Trophoblast cell (in vitro differentiated cells and primary cell): ENCODE measurements around the gene ZBTB17.
"Not testable (repeated sequence)": the region's sequence is repeated elsewhere in the genome, so short reads cannot be mapped to it uniquely, and the experiment has no call there.

Experiments
- DNase-seq, 2 donors: peaks; one replicate each; pipeline ENCODE4 v3.0.0-alpha.2; 2016
- H2AFZ ChIP-seq: 2 replicates; pipeline ENCODE4 v1.6.1; 2013; ENCODE audit warnings: low read length, moderate library complexity, mild to moderate bottlenecking; ENCODE audit not compliant: insufficient read depth, poor library complexity
- H2AK5ac ChIP-seq: 2 replicates; pipeline ENCODE4 v1.6.1; 2013; ENCODE audit warnings: mild to moderate bottlenecking, low read length
- H2BK120ac ChIP-seq: 2 replicates; pipeline ENCODE4 v1.6.1; 2013; ENCODE audit warnings: low read length, mild to moderate bottlenecking, moderate library complexity; ENCODE audit not compliant: insufficient read depth, poor library complexity
- H2BK12ac ChIP-seq: 2 replicates; pipeline ENCODE4 v1.6.1; 2013; ENCODE audit warnings: mild to moderate bottlenecking, low read length, moderate library complexity
- H2BK5ac ChIP-seq: 2 replicates; pipeline ENCODE4 v1.6.1; 2013; ENCODE audit warnings: low read length, low read depth, moderate library complexity, mild to moderate bottlenecking; ENCODE audit not compliant: poor library complexity
- H3K14ac ChIP-seq: 2 replicates; pipeline ENCODE4 v1.6.1; 2013; ENCODE audit warnings: mild to moderate bottlenecking, low read length
- H3K18ac ChIP-seq: 2 replicates; pipeline ENCODE4 v1.6.1; 2013; ENCODE audit warnings: mild to moderate bottlenecking, low read length
- H3K23ac ChIP-seq: 2 replicates; pipeline ENCODE4 v1.6.1; 2013; ENCODE audit warnings: low read length
- H3K27ac ChIP-seq: 2 replicates; pipeline ENCODE4 v1.5.1; 2013; ENCODE audit warnings: low read depth, mild to moderate bottlenecking, inconsistent platforms, low read length, moderate library complexity
- H3K27me3 ChIP-seq: 2 replicates; pipeline ENCODE4 v1.6.1; 2013; ENCODE audit warnings: inconsistent platforms, mild to moderate bottlenecking, low read length, moderate library complexity; ENCODE audit not compliant: insufficient read depth
- H3K36me3 ChIP-seq, 2 experiments: 1 replicate in 1 of 2; 2 replicates in 1 of 2; pipeline ENCODE4 v1.6.1; 2013; ENCODE audit warnings: low read length in 2 of 2, mild to moderate bottlenecking in 2 of 2, moderate library complexity in 1 of 2; ENCODE audit not compliant: insufficient read depth in 2 of 2, control insufficient read depth in 1 of 2
- H3K4ac ChIP-seq: 2 replicates; pipeline ENCODE4 v1.6.1; 2013; ENCODE audit warnings: low read depth, mild to moderate bottlenecking, low read length, moderate library complexity
- H3K4me1 ChIP-seq, 2 experiments: 1 replicate in 1 of 2; 2 replicates in 1 of 2; pipeline ENCODE4 v1.6.1; 2013; ENCODE audit warnings: low read length in 2 of 2, mild to moderate bottlenecking in 2 of 2, moderate library complexity in 1 of 2; ENCODE audit not compliant: insufficient read depth in 2 of 2, control insufficient read depth in 1 of 2
- H3K4me2 ChIP-seq: 2 replicates; pipeline ENCODE4 v1.6.1; 2013; ENCODE audit warnings: inconsistent platforms, mild to moderate bottlenecking, low read length, moderate library complexity
- H3K4me3 ChIP-seq: 2 replicates; pipeline ENCODE4 v1.5.1; 2013; ENCODE audit warnings: mild to moderate bottlenecking, low read depth, low read length, inconsistent platforms
- H3K79me1 ChIP-seq: one replicate; pipeline ENCODE4 v1.6.1; 2013; ENCODE audit warnings: low read length
- H3K79me2 ChIP-seq: 2 replicates; pipeline ENCODE4 v1.6.1; 2013; ENCODE audit warnings: low read length, mild to moderate bottlenecking; ENCODE audit not compliant: control insufficient read depth, insufficient read depth, poor library complexity
- H3K9ac ChIP-seq: 2 replicates; pipeline ENCODE4 v1.6.1; 2013; ENCODE audit warnings: mild to moderate bottlenecking, low read length
- H3K9me3 ChIP-seq: 2 replicates; pipeline ENCODE4 v1.6.1; 2013; ENCODE audit warnings: low read depth, mild to moderate bottlenecking, control low read depth, inconsistent platforms, low read length; ENCODE audit not compliant: insufficient read depth
- H4K12ac ChIP-seq: 2 replicates; pipeline ENCODE4 v1.6.1; 2013; ENCODE audit warnings: low read depth, mild to moderate bottlenecking, low read length, moderate library complexity
- H4K8ac ChIP-seq: 2 replicates; pipeline ENCODE4 v1.6.1; 2013; ENCODE audit warnings: low read depth, mild to moderate bottlenecking, low read length, moderate library complexity
- H4K91ac ChIP-seq: one replicate; pipeline ENCODE4 v1.6.1; 2013; ENCODE audit warnings: low read depth, mild to moderate bottlenecking, low read length, moderate library complexity
- WGBS: extraction: QIAGEN DNeasy Blood & Tissue Kit; methylation state at CpG from one replicate; pipeline ENCODE4 v1.1.7; 2013; ENCODE audit warnings: missing lambda C conversion rate; ENCODE audit not compliant: insufficient read length, insufficient coverage; ENCODE audit errors: extremely low coverage; 5-methylcytosine and 5-hydroxymethylcytosine counted together

The ZBTB17 gene

DNA sequence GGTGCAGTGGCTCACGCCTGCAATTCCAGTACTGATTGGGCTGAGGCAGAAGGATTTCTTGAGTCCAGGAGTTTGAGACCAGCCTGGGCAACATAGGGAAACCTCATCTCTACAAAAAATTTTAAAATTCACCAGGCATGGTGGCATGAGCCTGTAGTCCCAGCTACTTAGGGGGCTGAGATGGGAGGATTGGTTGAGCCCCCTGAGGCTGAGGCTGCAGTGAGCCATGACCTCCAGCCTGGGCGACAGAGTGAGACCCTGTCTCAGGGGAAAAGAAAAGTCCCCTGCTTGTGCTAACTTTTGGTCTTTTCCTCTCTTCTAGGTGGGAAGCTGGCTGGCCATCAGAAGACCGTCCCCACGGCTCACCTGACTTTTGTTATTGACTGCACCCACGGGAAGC lies 29.7 kb upstream of the ZBTB17 start:
- H3K79me2 ChIP-seq = no peaks in the 10 kb centered on the region
- H3K23ac ChIP-seq = no peak overlapping the region
- H3K36me3 ChIP-seq = no peaks in the 10 kb centered on the region
- H3K4ac ChIP-seq = no peak overlapping the region
- no peak overlapping the region for H2AFZ ChIP-seq
- H3K4me2 ChIP-seq = no peak overlapping the region
- no peak overlapping the region for H3K27ac ChIP-seq
- no peak overlapping the region for H3K9ac ChIP-seq
- H3K79me1 ChIP-seq = no peaks in the 10 kb centered on the region
- H3K4me3 ChIP-seq = no peak overlapping the region
- no peak overlapping the region for H4K91ac ChIP-seq
- no peak overlapping the region for H4K8ac ChIP-seq
- H3K18ac ChIP-seq = no peak overlapping the region
- no CpG with 5 or more reads among the region's 5 CpGs for WGBS
- no peaks in the 10 kb centered on the region for H3K27me3 ChIP-seq
- no peaks in the 10 kb centered on the region for H3K4me1 ChIP-seq
- H2BK120ac ChIP-seq = no peak overlapping the region
- H2BK12ac ChIP-seq = no peak overlapping the region
- peaks cover 4% of the 10 kb centered on the region for H3K9me3 ChIP-seq
- H2AK5ac ChIP-seq = no peak overlapping the region
- H4K12ac ChIP-seq = no peak overlapping the region
- no peak overlapping the region for H2BK5ac ChIP-seq
- DNase-seq = no peak
- no peak overlapping the region for H3K14ac ChIP-seq

GRCh38 chr1:16001274-16001673 lies 25.4 kb upstream of the ZBTB17 start:
- H2AFZ ChIP-seq, H4K91ac ChIP-seq, H3K27ac ChIP-seq, H3K23ac ChIP-seq, H3K4ac ChIP-seq, H3K4me2 ChIP-seq, H3K18ac ChIP-seq, H3K9ac ChIP-seq, H3K79me1 ChIP-seq, H4K12ac ChIP-seq, H3K14ac ChIP-seq, H2BK12ac ChIP-seq, H3K36me3 ChIP-seq, H4K8ac ChIP-seq, H3K4me3 ChIP-seq, H2AK5ac ChIP-seq, H2BK120ac ChIP-seq, H3K9me3 ChIP-seq, DNase-seq, H3K27me3 ChIP-seq, H2BK5ac ChIP-seq, H3K79me2 ChIP-seq: not testable (repeated sequence)
- peaks cover 6 to 12% of the 10 kb centered on the region in 2 experiments for H3K4me1 ChIP-seq
- WGBS = no CpG with 5 or more reads among the region's 10 CpGs

- Histone ChIP-seq H2BK12ac (no peak overlapping the region), H3K4me3 (no peak overlapping the region), H3K4me1 (peaks cover 6 to 12% of the 10 kb centered on the region in 2 experiments), H4K8ac (no peak overlapping the region), H2BK120ac (no peak overlapping the region), H3K4me2 (no peak overlapping the region), H2AK5ac (no peak overlapping the region), H3K14ac (no peak overlapping the region), H3K23ac (no peak overlapping the region), H3K79me1 (no peaks in the 10 kb centered on the region), H3K9ac (no peak overlapping the region), H2BK5ac (no peak overlapping the region), H2AFZ (no peak overlapping the region), H3K9me3 (peaks cover 4% of the 10 kb centered on the region), H3K18ac (no peak overlapping the region), H4K12ac (no peak overlapping the region), H3K27me3 (no peaks in the 10 kb centered on the region), H3K4ac (no peak overlapping the region), H4K91ac (no peak overlapping the region), H3K36me3 (no peaks in the 10 kb centered on the region), H3K79me2 (no peaks in the 10 kb centered on the region), H3K27ac (no peak overlapping the region)
- DNase-seq = no peak
- no CpG with 5 or more reads among the region's 11 CpGs for WGBS
Measured at GRCh38 chr1:15998929-15999328, 23.0 kb upstream of the ZBTB17 start.

DNA sequence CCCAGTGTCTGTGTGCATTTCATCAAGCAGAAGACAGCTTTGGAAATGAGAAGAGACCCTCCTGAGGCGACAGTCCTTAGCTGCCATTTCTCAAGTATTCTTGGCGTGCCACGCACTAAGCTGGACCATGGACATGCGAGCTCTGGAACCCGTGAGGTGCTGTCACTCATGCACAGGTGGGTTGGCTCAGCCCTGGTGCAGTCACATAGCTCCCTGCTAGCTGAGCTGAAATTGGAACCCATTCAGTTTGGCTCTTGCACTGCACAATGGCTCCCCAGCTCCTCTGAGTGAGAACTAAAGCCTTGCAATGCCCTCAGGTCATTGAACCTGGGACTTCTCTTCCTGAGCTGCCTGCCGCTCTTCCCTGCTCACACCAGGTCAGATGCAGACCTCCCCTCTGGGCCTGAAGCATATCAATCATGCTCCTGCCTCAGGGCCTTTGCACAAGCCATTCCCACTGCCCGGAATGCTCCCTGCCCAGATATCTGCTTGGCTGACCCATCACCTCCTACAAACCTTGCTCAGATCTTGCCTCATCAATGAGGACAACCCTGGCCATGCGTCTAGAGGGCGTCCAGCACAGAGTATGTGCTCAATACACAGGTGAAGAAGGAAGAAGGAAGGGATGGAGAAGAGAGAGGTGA lies 21.9 kb upstream of the ZBTB17 start:
- Histone ChIP-seq H3K79me1 (no peaks in the 10 kb centered on the region), H3K4me2 (no peak overlapping the region), H3K4ac (no peak overlapping the region), H3K9me3 (peaks cover 4% of the 10 kb centered on the region), H2BK120ac (no peak overlapping the region), H2AK5ac (no peak overlapping the region), H2BK12ac (no peak overlapping the region), H4K91ac (no peak overlapping the region), H3K27ac (no peak overlapping the region), H3K36me3 (no peaks in the 10 kb centered on the region), H2AFZ (no peak overlapping the region), H2BK5ac (no peak overlapping the region), H3K4me1 (peaks cover 6 to 12% of the 10 kb centered on the region in 2 experiments), H3K18ac (no peak overlapping the region), H3K9ac (no peak overlapping the region), H3K4me3 (peak overlapping the region; percentile 24), H3K14ac (no peak overlapping the region), H3K23ac (no peak overlapping the region), H3K79me2 (no peaks in the 10 kb centered on the region), H4K12ac (no peak overlapping the region), H3K27me3 (no peaks in the 10 kb centered on the region), H4K8ac (no peak overlapping the region)
- DNase-seq = peak; percentile 58 to 62
- no CpG with 5 or more reads among the region's 9 CpGs for WGBS
